OCI-LY1 (cell line): ENCODE results near the gene PALMD.

Source experiments
- H2AFZ ChIP-seq: fragments of 200-600 bp; sonication (generic), shearing (Covaris generic); 2 replicates; pipeline ENCODE4 v1.6.0; 2014; ENCODE audit warnings: antibody characterized with exemption, mild to moderate bottlenecking, low read length
- H3F3A ChIP-seq: fragments of 200-600 bp; sonication (generic), shearing (Covaris generic); 2 replicates; pipeline ENCODE4 v1.6.0; 2014; ENCODE audit warnings: mild to moderate bottlenecking, antibody characterized with exemption, low read length, moderate library complexity; ENCODE audit not compliant: insufficient read depth
- H3K27ac ChIP-seq: fragments of 200-600 bp; sonication (generic); 2 replicates; pipeline ENCODE4 v1.5.1; 2014; ENCODE audit warnings: low read length, mixed run types, mild to moderate bottlenecking, low read depth; ENCODE audit not compliant: poor library complexity, severe bottlenecking
- H3K27me3 ChIP-seq: fragments of 200-600 bp; sonication (generic); 2 replicates; pipeline ENCODE4 v1.6.0; 2014; ENCODE audit warnings: antibody characterized with exemption, mild to moderate bottlenecking, low read length, moderate library complexity; ENCODE audit not compliant: insufficient read depth
- H3K36me3 ChIP-seq: fragments of 200-600 bp; sonication (generic); 2 replicates; pipeline ENCODE4 v1.6.1; 2014; ENCODE audit warnings: mild to moderate bottlenecking, antibody characterized with exemption, low read length, moderate library complexity, mixed read lengths; ENCODE audit not compliant: insufficient read depth
- H3K4me1 ChIP-seq: fragments of 200-600 bp; sonication (generic); 2 replicates; pipeline ENCODE4 v1.5.1; 2014; ENCODE audit warnings: mild to moderate bottlenecking, low read length, moderate library complexity; ENCODE audit not compliant: insufficient read depth, severe bottlenecking
- H3K4me2 ChIP-seq: fragments of 200-600 bp; sonication (generic), shearing (Covaris generic); 2 replicates; pipeline ENCODE4 v1.6.1; 2014; ENCODE audit warnings: low read length
- H3K4me3 ChIP-seq: fragments of 200-600 bp; sonication (generic); 2 replicates; pipeline ENCODE4 v1.5.1; 2014; ENCODE audit warnings: low read length, low read depth, mild to moderate bottlenecking, mixed read lengths; ENCODE audit not compliant: poor library complexity, severe bottlenecking
- H3K79me2 ChIP-seq: fragments of 200-600 bp; shearing (Covaris generic); 2 replicates; pipeline ENCODE4 v1.6.1; 2016; ENCODE audit warnings: mixed run types, low read length, mixed read lengths; ENCODE audit not compliant: insufficient read depth
- H3K9ac ChIP-seq: fragments of 200-600 bp; sonication (generic), shearing (Covaris generic); 2 replicates; pipeline ENCODE4 v1.6.1; 2014; ENCODE audit warnings: mild to moderate bottlenecking, low read length, mixed read lengths
- H3K9me2 ChIP-seq: fragments of 200-600 bp; sonication (generic), shearing (Covaris generic); 2 replicates; pipeline ENCODE4 v1.6.1; 2014; ENCODE audit warnings: low read depth, mild to moderate bottlenecking, low read length, mixed read lengths
- H3K9me3 ChIP-seq: fragments of 200-600 bp; shearing (Covaris generic); 2 replicates; pipeline ENCODE4 v1.6.1; 2014; ENCODE audit warnings: low read length, mixed read lengths
- H4K20me1 ChIP-seq: fragments of 200-600 bp; sonication (generic), shearing (Covaris generic); 2 replicates; pipeline ENCODE4 v1.6.0; 2016; ENCODE audit warnings: mild to moderate bottlenecking, low read length; ENCODE audit not compliant: insufficient read depth
- EZH2 ChIP-seq: fragments of 200-600 bp; sonication (generic), shearing (Covaris generic); IDR thresholded peaks from 2 replicates; pipeline ENCODE4 v1.8.0; 2017; ENCODE audit warnings: borderline replicate concordance, mixed run types, mild to moderate bottlenecking, antibody characterized with exemption, low read length, moderate library complexity, mixed read lengths
- TF ChIP-seq, protein P1 (sequence below): fragments of 200-600 bp; sonication (generic), shearing (Covaris generic); IDR thresholded peaks from 2 replicates; pipeline ENCODE4 v1.5.1; 2017; ENCODE audit warnings: mild to moderate bottlenecking, antibody characterized with exemption, low read length, moderate library complexity, mixed read lengths

Gene PALMD

DNA sequence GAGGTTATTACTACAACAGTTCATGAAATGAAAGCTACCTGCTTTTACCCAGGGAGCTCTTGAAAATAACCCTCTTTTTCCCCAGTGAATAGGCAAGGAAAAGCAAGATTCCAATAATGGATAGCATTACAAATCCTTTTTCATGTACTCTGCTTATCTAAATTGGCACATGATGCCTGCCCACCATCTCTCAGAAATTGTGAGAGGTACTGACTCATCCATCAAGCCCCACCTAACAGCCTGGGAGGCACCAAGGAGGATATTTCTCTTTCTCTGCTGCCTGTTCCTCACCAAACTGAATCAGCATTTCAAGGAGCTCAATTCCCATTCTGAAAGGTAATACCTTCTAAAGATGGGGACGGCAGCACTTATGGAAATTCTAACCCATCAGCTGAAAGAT, 34.4 kb downstream of the PALMD start:
- Histone ChIP-seq H3K27ac (no peak overlapping the region), H3K4me2 (no peak overlapping the region), H3K36me3 (no peaks in the 10 kb centered on the region), H3K9ac (no peak overlapping the region), H3K4me1 (no peaks in the 10 kb centered on the region), H4K20me1 (no peaks in the 10 kb centered on the region), H3K27me3 (peaks cover 4% of the 10 kb centered on the region; the same call in 1 of the 2 replicates), H3K79me2 (no peaks in the 10 kb centered on the region), H3K9me3 (no peaks in the 10 kb centered on the region), H3F3A (no peaks in the 10 kb centered on the region), H2AFZ (no peak overlapping the region), H3K9me2 (no peaks in the 10 kb centered on the region), H3K4me3 (no peak overlapping the region)
- TF ChIP-seq, protein P1, sequence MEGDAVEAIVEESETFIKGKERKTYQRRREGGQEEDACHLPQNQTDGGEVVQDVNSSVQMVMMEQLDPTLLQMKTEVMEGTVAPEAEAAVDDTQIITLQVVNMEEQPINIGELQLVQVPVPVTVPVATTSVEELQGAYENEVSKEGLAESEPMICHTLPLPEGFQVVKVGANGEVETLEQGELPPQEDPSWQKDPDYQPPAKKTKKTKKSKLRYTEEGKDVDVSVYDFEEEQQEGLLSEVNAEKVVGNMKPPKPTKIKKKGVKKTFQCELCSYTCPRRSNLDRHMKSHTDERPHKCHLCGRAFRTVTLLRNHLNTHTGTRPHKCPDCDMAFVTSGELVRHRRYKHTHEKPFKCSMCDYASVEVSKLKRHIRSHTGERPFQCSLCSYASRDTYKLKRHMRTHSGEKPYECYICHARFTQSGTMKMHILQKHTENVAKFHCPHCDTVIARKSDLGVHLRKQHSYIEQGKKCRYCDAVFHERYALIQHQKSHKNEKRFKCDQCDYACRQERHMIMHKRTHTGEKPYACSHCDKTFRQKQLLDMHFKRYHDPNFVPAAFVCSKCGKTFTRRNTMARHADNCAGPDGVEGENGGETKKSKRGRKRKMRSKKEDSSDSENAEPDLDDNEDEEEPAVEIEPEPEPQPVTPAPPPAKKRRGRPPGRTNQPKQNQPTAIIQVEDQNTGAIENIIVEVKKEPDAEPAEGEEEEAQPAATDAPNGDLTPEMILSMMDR: no peak
- no peak for TF ChIP-seq EZH2

DNA sequence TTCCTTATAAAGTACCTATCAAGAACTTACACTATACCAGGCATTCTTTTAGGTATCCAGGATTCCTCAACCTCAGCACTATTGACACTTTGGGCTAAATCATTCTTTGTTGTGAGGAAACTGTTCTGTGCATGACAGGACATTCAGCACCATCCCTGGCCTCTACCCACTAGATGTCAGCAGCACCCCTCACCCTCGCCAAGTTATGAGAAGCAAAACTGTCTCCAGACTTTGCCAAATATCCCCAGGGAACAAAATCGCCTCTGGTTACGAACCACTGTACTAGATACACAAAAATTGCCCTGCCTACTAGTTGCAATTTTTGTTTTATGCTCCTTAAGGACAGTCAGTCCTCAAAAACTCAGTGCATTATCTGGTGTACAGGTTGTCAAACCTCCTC, 35.7 kb downstream of the PALMD start:
- Histone ChIP-seq H3K9me3 (no peaks in the 10 kb centered on the region), H3K36me3 (no peaks in the 10 kb centered on the region), H3K4me1 (no peaks in the 10 kb centered on the region), H3K9me2 (no peaks in the 10 kb centered on the region), H3K79me2 (no peaks in the 10 kb centered on the region), H3K4me2 (no peak overlapping the region), H3K27ac (no peak overlapping the region), H4K20me1 (no peaks in the 10 kb centered on the region), H3K4me3 (no peak overlapping the region), H3K27me3 (peaks cover 4% of the 10 kb centered on the region; the same call in 1 of the 2 replicates), H3F3A (no peaks in the 10 kb centered on the region), H3K9ac (no peak overlapping the region), H2AFZ (no peak overlapping the region)
- TF ChIP-seq, protein P1: peak; percentile 13; the same call in 1 of the 2 replicates
- no peak for TF ChIP-seq EZH2

DNA sequence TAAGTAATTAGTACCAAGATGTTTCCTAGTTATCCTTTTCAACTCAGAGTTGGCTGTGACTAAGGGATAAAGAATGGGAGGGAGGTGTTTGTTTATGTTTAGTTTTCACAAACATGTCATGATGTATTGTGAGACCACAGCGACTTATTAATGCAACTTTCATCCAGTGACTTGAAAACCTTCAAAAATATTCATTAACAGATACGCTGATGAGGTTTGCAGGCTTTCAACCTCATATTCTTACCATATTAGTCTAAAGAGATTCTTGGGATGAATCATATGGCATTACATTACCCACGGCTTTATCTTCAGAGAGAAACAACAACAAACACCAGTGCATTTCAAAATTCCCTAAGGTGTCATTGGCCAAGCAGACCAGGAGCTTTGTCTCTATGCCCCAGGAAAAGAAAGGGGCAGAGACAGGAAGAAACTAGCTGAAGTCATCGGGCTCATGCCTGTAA, 36.4 kb downstream of the PALMD start:
- H3K79me2 ChIP-seq: no peaks in the 10 kb centered on the region
- H3K4me3 ChIP-seq: no peak overlapping the region
- H3K9ac ChIP-seq: no peak overlapping the region
- no peak overlapping the region for H2AFZ ChIP-seq
- no peak overlapping the region for H3K27ac ChIP-seq
- TF ChIP-seq, protein P1: no peak
- TF ChIP-seq EZH2: no peak
- peaks cover 2% of the 10 kb centered on the region; the same call in 1 of the 2 replicates for H3K27me3 ChIP-seq
- no peaks in the 10 kb centered on the region for H3K9me2 ChIP-seq
- H3K36me3 ChIP-seq: no peaks in the 10 kb centered on the region
- H3K9me3 ChIP-seq: no peaks in the 10 kb centered on the region
- H3K4me2 ChIP-seq: no peak overlapping the region
- H4K20me1 ChIP-seq: no peaks in the 10 kb centered on the region
- no peaks in the 10 kb centered on the region for H3K4me1 ChIP-seq
- no peaks in the 10 kb centered on the region for H3F3A ChIP-seq
